NCI-H446 (cell line): ENCODE data around the gene CSF3.
"Not testable (repeated sequence)": the region's sequence is repeated elsewhere in the genome, so short reads cannot be mapped to it uniquely, and the experiment has no call there.

ENCODE experiments used
- DNase-seq, 2 experiments: peaks; one replicate each; lab custom pipeline; 2025; lab: John Stamatoyannopoulos, UW

CSF3 gene

DNA sequence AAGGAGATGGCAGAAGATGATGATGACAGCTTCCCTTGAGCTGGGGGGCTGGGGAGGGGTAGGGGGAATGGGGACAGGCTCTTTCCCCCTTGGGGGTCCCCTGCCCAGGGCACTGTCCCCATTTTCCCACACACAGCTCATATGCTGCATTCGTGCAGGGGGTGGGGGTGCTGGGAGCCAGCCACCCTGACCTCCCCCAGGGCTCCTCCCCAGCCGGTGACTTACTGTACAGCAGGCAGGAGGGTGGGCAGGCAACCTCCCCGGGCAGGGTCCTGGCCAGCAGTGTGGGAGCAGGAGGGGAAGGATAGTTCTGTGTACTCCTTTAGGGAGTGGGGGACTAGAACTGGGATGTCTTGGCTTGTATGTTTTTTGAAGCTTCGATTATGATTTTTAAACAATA, 17.7 kb upstream of the CSF3 start:
- no peak for DNase-seq

DNA sequence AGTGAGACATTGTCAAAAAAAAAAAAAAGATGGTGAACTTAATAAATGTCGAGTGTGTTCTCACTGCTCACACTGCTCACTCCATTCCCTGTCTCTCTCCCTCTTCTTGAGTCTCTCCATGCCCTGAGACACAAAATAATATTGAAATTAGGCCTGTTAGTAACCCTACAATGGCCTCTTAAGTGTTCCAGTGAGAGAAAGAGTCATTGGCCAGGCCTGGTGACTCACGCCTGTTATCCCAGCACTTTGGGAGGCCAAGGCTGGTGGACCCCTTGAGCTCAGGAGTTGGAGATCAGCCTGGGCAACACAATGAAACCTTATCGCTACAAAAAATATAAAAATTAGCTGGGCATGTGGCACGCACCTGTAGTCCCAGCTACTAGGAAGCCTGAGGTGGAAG, 16.2 kb upstream of the CSF3 start:
- no peak for DNase-seq

DNA sequence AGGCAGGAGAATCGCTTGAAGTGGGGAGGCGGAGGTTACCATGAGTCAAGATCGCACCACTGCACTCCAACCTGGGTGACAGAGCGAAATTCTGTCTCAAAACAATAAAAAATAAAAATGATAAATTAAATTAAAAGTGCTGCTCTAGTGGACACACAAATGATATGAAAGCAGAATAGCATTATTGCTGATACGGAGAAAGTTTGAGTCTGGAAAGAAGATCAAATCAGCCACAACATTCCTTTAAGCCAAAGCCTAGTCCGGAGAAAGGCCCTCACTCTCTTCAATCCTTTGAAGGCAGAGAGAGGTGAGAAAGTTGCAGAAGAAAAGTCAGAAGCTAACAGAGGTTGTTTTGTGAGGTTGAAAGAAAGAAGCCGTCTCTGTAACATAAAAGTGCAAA, 15.1 kb upstream of the CSF3 start:
- DNase-seq: no peak

DNA sequence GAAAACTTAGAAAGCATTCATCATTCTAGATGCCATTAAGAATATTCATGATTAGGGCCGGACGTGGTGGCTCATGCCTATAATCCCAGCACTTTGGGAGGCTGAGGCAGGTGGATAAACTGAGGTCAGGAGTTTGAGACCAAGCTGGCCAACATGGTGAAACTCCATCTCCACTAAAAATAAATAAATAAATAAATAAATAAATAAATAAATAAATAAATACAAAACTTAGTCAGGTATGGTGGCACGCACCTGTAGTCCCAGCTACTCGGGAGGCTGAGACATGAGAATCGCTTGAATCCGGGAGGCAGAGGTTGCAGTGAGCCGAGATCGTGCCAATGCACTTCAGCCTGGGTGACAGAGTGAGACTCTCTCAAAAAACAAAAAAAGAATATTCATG, 13.9 kb upstream of the CSF3 start:
- DNase-seq: not testable (repeated sequence)

DNA sequence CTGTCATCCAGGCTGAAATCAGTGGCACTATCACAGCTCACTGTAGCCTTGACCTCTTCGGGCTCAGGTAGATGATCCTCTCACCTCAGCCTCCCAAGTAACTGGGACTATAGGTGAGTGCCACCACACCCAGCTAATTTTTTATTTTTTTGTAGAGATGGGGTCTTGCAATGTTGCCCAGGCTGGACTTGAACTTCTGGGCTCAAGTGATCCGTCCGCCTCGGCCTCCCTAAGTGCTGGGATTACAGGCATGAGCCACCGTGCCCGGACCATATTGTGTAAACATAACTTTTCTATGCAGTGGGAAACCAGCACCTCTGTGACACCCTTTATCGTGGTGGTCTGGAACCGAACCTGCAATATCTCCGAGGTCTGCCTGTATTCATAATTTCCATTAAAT, 11.2 kb upstream of the CSF3 start:
- DNase-seq: no peak

DNA sequence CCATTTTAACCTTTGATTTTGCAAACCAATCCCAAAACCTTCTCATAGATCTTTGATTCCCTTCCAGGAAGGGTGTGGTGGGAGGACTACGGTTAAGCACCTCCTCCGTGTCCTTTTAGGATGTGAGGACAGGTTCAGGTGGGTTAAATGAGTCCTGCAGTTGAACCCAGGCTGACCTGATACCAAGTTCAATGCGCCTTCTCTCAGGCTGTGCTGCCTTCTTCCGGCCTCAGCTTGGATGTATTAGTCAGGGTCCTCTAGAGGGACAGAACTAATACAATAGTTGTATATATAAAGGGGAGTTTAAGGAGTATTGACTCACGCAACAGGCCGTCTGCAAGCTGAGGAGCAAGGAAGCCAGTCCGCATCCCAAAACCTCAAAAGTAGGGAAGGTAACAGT, 10.5 kb upstream of the CSF3 start:
- DNase-seq: no peak

DNA sequence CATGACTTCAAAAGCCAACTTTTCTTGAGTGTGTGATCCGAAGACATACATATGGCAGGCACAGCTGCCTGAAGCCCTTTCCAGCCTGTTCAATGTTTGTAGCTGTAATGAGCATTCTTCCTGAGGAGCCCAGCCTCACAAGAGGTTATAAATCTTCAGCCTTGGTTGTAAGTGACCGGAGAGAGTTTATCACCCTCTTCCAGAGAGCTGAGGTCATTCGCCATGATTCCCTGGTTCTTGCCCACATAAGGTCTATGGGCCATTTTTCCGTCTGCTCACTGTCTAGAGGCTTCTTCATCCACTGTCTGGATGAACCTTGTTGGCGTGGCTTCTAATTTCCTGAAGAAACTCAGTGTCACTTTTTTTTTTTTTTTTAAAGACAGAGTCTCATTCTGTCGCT, 9.7 kb upstream of the CSF3 start:
- DNase-seq: no peak

DNA sequence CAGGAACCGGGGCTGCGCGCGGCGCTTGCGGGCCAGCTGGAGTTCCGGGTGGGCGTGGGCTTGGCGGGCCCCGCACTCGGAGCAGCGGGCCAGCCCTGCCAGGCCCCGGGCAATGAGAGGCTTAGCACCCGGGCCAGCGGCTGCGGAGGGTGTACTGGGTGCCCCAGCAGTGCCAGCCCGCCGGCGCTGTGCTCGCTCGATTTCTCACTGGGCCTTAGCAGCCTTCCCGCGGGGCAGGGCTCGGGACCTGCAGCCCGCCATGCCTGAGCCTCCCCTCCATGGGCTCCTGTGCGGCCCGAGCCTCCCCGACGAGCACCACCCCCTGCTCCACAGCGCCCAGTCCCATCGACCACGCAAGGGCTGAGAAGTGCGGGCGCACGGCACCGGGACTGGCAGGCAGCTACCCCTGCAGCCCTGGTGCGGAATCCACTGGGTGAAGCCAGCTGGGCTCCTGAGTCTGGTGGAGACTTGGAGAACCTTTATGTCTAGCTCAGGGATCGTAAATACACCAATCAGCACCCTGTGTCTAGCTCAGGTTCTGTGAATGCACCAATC, 4.2 kb upstream of the CSF3 start:
- DNase-seq: not testable (repeated sequence)

DNA sequence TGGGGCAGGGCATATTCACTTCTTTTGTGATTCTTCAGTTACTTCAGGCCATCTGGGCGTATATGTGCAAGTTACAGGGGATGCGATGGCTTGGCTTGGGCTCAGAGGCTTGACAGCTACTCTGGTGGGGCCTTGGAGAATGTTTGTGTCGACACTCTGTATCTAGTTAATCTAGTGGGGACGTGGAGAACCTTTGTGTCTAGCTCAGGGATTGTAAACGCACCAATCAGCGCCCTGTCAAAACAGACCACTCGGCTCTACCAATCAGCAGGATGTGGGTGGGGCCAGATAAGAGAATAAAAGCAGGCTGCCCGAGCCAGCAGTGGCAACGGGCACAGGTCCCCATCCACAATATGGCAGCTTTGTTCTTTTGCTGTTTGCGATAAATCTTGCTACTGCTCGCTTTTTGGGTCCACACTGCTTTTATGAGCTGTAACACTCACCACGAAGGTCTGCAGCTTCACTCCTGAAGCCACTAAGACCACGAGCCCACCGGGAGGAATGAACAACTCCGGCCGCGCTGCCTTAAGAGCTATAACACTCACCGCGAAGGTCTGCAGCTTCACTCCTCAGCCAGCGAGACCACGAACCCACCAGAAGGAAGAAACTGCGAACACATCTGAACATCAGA, 3.1 kb upstream of the CSF3 start:
- DNase-seq: not testable (repeated sequence)

DNA sequence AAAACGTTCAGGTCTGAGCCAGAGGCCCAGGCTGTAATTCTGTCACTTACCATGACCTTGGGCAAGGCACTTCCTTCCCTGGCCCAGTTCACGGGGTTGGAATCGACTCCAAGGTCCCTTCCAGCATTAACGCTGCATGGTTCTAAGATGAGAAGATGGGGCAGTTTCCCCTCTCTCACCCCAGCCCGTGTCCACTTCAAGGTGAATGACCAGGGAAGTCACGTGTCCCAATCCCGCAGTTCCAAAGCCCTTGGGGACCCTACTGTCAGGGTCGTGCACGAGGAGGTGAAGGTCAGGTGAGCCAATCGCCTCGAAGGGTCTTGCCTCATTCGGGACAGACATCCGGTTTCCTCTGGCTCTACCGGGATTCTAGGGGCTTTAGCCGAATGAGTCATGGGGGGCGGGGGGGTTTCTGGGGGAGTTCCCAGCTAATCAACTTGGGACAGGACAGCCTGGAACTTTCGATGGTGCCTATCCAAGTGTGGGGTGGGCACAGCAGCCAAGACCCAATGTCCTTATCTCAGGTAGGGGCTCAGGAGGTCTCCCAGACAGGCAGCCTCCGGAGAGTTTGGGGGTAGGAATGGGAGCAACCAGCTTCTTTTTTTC, 762 bp upstream of the CSF3 start:
- DNase-seq: no peak

DNA sequence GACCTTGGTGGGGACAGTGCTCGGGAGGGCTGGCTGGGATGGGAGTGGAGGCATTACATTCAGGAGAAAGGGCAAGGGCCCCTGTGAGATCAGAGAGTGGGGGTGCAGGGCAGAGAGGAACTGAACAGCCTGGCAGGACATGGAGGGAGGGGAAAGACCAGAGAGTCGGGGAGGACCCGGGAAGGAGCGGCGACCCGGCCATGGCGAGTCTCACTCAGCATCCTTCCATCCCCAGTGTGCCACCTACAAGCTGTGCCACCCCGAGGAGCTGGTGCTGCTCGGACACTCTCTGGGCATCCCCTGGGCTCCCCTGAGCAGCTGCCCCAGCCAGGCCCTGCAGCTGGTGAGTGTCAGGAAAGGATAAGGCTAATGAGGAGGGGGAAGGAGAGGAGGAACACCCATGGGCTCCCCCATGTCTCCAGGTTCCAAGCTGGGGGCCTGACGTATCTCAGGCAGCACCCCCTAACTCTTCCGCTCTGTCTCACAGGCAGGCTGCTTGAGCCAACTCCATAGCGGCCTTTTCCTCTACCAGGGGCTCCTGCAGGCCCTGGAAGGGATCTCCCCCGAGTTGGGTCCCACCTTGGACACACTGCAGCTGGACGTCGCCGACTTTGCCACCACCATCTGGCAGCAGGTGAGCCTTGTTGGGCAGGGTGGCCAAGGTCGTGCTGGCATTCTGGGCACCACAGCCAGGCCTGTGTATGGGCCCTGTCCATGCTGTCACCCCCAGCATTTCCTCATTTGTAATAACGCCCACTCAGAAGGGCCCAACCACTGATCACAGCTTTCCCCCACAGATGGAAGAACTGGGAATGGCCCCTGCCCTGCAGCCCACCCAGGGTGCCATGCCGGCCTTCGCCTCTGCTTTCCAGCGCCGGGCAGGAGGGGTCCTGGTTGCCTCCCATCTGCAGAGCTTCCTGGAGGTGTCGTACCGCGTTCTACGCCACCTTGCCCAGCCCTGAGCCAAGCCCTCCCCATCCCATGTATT, 1.1 kb downstream of the CSF3 start:
- DNase-seq: no peak

DNA sequence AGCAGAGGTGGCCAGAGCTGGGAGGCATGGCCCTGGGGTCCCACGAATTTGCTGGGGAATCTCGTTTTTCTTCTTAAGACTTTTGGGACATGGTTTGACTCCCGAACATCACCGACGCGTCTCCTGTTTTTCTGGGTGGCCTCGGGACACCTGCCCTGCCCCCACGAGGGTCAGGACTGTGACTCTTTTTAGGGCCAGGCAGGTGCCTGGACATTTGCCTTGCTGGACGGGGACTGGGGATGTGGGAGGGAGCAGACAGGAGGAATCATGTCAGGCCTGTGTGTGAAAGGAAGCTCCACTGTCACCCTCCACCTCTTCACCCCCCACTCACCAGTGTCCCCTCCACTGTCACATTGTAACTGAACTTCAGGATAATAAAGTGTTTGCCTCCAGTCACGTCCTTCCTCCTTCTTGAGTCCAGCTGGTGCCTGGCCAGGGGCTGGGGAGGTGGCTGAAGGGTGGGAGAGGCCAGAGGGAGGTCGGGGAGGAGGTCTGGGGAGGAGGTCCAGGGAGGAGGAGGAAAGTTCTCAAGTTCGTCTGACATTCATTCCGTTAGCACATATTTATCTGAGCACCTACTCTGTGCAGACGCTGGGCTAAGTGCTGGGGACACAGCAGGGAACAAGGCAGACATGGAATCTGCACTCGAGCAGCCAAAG, 2.3 kb downstream of the CSF3 start:
- no peak for DNase-seq

DNA sequence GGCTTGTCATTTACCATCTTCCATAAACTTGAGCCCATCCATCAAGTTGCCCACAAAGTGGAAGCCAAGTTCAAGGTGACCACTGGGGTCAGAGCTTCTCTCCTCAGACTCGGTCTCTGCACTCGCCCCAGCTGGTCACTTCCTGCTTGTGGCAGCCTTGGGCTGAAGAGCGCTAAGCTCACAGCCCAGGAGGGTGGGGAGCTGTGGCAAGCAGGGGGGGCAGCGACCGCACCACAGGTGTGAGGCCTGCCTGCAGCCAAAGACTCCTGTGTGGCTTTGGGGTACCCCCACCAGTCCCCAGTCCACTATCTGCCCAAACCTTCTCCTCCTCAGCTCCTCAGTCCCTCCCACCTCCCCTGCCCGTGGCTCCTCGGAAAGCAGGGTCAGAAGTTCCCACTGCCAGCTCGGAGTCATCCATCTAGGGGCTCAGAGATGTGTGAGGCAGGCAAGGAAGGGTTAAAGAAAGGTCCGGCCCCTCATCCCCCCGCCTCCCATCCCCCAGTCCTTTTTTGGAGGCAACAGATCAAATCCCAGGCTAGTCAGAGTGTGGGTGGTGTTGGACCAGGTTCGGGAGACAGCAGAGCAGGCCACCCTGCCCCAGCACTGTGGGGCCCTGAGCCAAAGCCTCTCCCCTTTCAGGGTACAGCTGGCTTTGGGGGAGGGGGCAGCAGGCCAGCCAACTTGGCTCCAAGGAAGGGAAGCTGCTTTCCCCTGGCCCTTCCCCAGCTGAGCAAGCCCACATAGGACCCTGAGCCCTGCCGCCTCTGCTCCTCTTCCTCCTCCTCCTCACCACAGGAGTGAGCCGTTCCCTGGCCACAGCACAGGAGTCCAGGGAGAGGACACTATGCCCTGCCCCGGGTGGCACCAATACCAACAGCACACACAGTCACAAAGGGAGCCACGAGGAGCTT, 3.2 kb downstream of the CSF3 start:
- peak in 1 of 2 experiments; percentile 44 for DNase-seq

DNA sequence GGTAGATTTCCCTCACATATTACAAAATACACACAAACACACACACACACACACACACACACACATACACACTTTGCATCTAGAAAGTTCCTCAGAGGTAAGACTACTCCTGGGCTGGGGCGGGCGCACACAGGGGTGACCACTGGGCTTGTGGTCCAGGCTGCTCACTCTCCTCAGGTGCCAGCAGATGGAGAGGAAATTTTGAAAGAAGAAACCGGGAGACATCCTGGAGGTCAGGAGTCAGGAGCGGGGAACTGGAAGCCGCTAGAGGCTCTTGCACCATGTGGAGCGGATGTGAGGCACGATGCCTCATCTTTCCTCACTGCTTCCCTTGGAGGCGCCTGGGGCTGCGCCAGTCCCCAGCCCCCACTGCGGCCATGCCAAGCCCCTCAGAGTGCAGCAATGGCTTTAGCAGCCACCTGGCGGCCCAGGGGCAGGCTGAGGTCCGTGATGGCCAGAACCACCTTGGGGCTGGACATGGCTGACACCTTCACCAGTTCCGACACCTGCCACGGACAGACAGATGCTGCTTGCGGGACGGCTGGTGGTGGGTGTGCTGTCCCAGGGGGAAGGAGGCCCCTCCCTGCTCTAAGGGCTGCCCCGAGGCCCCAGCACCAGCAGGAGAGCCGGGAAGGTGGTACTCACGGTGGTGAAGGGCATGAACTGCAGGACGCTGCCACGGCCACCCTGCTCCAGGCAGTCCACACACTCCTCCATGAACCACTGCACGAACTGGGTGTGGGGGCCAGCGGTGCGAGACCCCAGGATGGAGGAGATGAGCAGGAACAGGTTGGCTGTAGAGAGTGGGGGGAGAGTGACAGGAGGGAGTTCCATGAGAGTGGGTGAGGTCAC, 4.1 kb downstream of the CSF3 start:
- DNase-seq: no peak

DNA sequence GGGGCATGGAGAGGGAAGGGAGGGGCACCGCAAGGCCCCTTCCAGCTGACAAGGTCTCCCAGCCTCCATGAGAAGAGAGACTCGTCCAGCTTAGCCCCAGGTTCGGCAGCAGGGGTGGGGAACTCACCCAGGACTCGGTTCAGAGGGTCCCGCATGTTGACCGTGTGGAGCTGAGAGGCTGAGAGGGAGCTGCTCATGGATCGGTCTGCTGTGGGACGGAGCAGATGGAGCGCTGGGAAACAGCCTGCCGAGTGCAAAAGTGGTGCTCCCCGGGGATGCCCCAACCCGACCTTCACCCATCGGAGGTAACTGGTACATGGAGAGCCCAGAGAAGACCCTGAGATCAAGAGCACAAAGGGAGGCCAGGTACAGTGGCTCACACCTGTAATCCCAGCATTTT, 4.9 kb downstream of the CSF3 start:
- DNase-seq: no peak

DNA sequence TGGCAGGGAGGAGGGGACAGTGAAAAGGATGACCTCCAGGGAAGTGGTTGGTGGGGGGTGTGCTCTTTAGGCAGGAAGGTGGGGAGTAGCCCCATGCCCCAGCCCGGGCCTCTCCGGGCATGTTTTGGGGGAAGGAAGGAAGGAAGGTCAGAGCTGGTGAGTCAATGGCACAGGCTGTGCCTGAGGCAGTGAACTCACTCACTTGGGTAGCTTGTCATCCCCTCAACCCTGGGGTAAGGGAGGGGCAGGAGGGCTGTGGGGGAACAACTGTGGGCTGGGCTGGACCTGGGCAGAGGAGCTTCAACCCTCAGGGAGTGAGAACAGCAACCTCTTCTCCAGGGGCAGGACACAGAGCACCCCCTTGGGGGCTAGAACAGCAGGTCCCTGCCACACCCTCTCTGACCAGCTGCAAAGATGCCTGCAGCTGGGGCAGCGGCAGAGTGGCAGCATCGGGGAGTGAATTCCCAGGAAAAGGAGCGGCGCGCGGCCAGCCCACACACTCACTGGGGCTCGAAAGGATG, 6.3 kb downstream of the CSF3 start:
- DNase-seq: no peak

DNA sequence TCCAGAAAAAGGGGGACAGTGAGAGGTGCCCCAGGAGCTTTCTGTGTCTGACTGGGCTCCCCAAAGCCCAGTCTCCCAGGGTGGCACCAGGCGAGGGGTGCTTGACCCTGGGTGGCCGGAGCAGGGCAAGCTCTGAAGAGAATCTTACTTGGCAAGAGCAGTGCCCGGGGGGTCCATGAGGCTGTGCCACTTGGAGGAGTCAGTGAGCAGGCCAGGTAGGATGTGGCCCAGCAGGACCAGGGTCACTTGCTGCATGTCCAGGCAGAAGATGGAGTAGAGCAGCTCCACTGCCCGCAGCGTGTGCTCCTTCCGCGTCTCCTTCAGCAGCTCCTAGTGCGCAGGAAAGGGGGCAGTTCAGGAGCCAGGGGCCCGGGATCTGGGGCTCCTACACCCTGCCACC, 7.3 kb downstream of the CSF3 start:
- no peak for DNase-seq

DNA sequence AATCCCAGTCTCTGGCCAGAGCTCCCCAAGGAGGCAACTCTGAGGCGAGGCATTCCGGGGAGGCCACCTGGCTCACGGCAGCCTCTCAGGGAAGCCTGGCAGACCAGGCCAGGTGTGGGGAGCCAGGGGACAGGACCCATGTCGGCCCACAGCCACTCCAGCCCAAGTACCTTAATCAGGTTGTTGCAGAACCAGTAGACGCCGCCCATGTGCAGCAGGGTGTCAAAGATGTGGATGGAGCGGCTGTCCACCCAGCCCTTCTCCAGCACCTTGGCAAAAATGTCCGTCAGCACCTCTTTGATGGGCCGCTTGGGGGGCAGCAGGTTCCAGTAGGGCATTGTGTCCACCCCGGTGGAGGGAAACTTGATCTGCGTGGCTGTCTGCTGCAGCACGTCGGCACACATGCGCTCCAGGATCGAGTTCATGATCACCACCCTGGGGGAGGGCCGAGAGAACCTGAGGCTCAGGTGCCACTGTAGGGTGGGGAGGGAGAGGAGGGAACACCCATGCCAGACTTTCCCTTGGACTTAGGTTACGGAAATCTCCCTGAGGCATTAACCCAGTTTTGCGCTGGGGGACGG, 7.8 kb downstream of the CSF3 start:
- DNase-seq: no peak

DNA sequence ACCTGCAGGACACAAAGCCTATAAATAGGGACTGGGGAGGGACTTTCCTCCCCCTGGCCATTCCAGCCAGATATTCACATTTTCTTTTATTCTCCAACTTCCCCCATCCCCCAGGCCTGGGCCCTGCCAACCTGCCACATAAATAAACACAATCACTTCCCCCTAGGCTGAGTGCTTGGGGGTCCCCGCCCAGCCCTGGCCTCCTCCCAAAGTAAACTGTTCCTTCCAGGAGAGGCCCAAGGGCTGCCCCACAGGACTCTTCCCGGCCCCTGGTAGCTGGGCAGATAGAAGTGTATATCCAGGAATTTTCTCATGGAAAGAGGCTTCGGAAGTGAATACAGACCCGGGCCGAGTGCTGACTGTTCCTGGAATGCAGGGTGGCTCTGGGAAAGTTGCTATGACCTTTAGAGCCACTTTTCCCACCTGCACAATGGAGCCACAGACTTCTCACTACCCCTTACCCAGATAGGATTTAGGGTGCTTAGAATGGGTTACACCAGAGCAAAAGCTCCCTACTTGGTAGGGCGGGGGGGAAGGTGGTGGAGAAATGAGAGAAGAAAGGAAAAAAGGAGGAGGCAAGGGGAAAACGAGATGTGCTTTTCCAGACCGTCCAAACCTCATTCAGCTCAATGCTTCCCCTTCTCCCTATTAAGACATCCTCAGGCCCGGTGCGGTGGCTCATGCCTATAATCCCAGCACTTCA, 8.5 kb downstream of the CSF3 start:
- no peak for DNase-seq
